WTC11 (cell line): ENCODE data around the gene KCNH6. TPM values are rescaled to one million over a fixed set of nuclear protein-coding genes. Genes with fewer than 3 reads are reported as not detected.

Experiments used
- ATAC-seq: fragments of 200-7000 bp; cut with Tn5 transposase; 2 replicates; pipeline ENCODE4 v1.10.0; 2021; ENCODE audit warnings: mild to moderate bottlenecking, moderate library complexity
- CTCF ChIA-PET: fragments of 300-600 bp; sonication (Branson Sonifier 250); formaldehyde crosslinking; loops from one replicate; lab custom pipeline; 2021; ENCODE audit warnings: antibody characterized with exemption; lab: Charles Lee
- POLR2A ChIA-PET: fragments of 350-600 bp; sonication (Branson Sonifier 250); formaldehyde crosslinking; loops from one replicate; lab custom pipeline; 2021; ENCODE audit warnings: antibody characterized with exemption; lab: Charles Lee
- DNase-seq: peaks from one replicate; pipeline ENCODE4 v3.0.0; 2021; ENCODE audit warnings: low spot score
- H3K27ac Mint-ChIP-seq: 2 replicates; pipeline ENCODE4 v1.8.0; 2021; ENCODE audit warnings: mixed read lengths
- H3K27me3 Mint-ChIP-seq: 2 replicates; pipeline ENCODE4 v1.8.0; 2021; ENCODE audit warnings: low read depth, mild to moderate bottlenecking, moderate library complexity, mixed read lengths
- H3K36me3 Mint-ChIP-seq: 2 replicates; pipeline ENCODE4 v1.8.0; 2021; ENCODE audit warnings: mixed read lengths
- H3K4me1 Mint-ChIP-seq: 2 replicates; pipeline ENCODE4 v1.8.0; 2022; ENCODE audit warnings: mixed read lengths
- H3K4me3 Mint-ChIP-seq: 2 replicates; pipeline ENCODE4 v1.8.0; 2021; ENCODE audit warnings: mild to moderate bottlenecking, moderate library complexity, mixed read lengths
- H3K9me3 Mint-ChIP-seq: 2 replicates; pipeline ENCODE4 v1.8.0; 2021; ENCODE audit warnings: mixed read lengths
- AFF4 ChIP-seq: sonication (generic); formaldehyde crosslinking; IDR thresholded peaks from 2 replicates; pipeline ENCODE4 v1.8.1; 2023; ENCODE audit warnings: mild to moderate bottlenecking, missing genetic modification reagents, borderline replicate concordance
- AR ChIP-seq: fragments of 250-450 bp; sonication (Bioruptor Pico); IDR thresholded peaks from 2 replicates; pipeline ENCODE4 v1.9.0; 2021; ENCODE audit warnings: mild to moderate bottlenecking
- ATF3 ChIP-seq: sonication (generic); formaldehyde crosslinking; conservative IDR thresholded peaks from 2 replicates; pipeline ENCODE4 v1.8.1; 2022; ENCODE audit warnings: mild to moderate bottlenecking, missing genetic modification reagents
- CBFB ChIP-seq: sonication (generic); formaldehyde crosslinking; IDR thresholded peaks from 2 replicates; pipeline ENCODE4 v1.8.1; 2022; ENCODE audit warnings: mild to moderate bottlenecking, low read depth, missing genetic modification reagents
- CDX4 ChIP-seq: fragments of 250-450 bp; sonication (Bioruptor Pico); IDR thresholded peaks from 2 replicates; pipeline ENCODE4 v1.9.0; 2021; ENCODE audit warnings: moderate library complexity, mild to moderate bottlenecking, inconsistent platforms, borderline replicate concordance
- EMX1 ChIP-seq: fragments of 250-450 bp; sonication (Bioruptor Pico); IDR thresholded peaks from 2 replicates; pipeline ENCODE4 v1.8.0; 2021; ENCODE audit warnings: mild to moderate bottlenecking
- ERG ChIP-seq: fragments of 250-450 bp; sonication (Bioruptor Pico); IDR thresholded peaks from 2 replicates; pipeline ENCODE4 v1.8.0; 2021; ENCODE audit warnings: mild to moderate bottlenecking
- HMGXB4 ChIP-seq: sonication (generic); formaldehyde crosslinking; IDR thresholded peaks from 2 replicates; pipeline ENCODE4 v1.8.1; 2023; ENCODE audit warnings: mild to moderate bottlenecking, moderate library complexity, missing genetic modification reagents
- JUN ChIP-seq: sonication (generic); formaldehyde crosslinking; IDR thresholded peaks from 2 replicates; pipeline ENCODE4 v1.8.0; 2023; ENCODE audit warnings: mild to moderate bottlenecking, missing genetic modification reagents
- MAX ChIP-seq: sonication (generic); formaldehyde crosslinking; IDR thresholded peaks from 2 replicates; pipeline ENCODE4 v1.8.0; 2022; ENCODE audit warnings: mild to moderate bottlenecking, missing genetic modification reagents
- NFE2L1 ChIP-seq: sonication (generic); formaldehyde crosslinking; IDR thresholded peaks from 2 replicates; pipeline ENCODE4 v1.8.1; 2023; ENCODE audit warnings: missing genetic modification reagents
- NFYB ChIP-seq: sonication (generic); formaldehyde crosslinking; conservative IDR thresholded peaks from 2 replicates; pipeline ENCODE4 v1.8.0; 2022; ENCODE audit warnings: low read depth, missing genetic modification reagents
- SMAD4 ChIP-seq: sonication (generic); formaldehyde crosslinking; IDR thresholded peaks from 2 replicates; pipeline ENCODE4 v1.8.0; 2022; ENCODE audit warnings: mild to moderate bottlenecking, missing genetic modification reagents
- TCF7 ChIP-seq: sonication (generic); formaldehyde crosslinking; IDR thresholded peaks from 2 replicates; pipeline ENCODE4 v1.8.0; 2022; ENCODE audit warnings: mild to moderate bottlenecking, low read depth, missing genetic modification reagents, moderate library complexity
- USF2 ChIP-seq: sonication (generic); formaldehyde crosslinking; IDR thresholded peaks from 2 replicates; pipeline ENCODE4 v1.8.1; 2023; ENCODE audit warnings: mild to moderate bottlenecking, missing genetic modification reagents, moderate library complexity
- ZBTB21 ChIP-seq: sonication (generic); formaldehyde crosslinking; IDR thresholded peaks from 2 replicates; pipeline ENCODE4 v1.8.1; 2023; ENCODE audit warnings: mild to moderate bottlenecking, missing genetic modification reagents, borderline replicate concordance
- ZNF138 ChIP-seq: sonication (generic); formaldehyde crosslinking; conservative IDR thresholded peaks from 2 replicates; pipeline ENCODE4 v1.8.1; 2022; ENCODE audit warnings: mild to moderate bottlenecking, moderate library complexity, missing genetic modification reagents
- ZNF396 ChIP-seq: fragments of 250-450 bp; sonication (Bioruptor Pico); IDR thresholded peaks from 2 replicates; pipeline ENCODE4 v1.8.0; 2021; ENCODE audit warnings: mild to moderate bottlenecking, moderate library complexity, borderline replicate concordance
- ZNF416 ChIP-seq: fragments of 250-450 bp; sonication (Bioruptor Pico); IDR thresholded peaks from 2 replicates; pipeline ENCODE4 v1.9.0; 2021; ENCODE audit warnings: mild to moderate bottlenecking, inconsistent platforms
- ZNF512 ChIP-seq: sonication (generic); formaldehyde crosslinking; IDR thresholded peaks from 2 replicates; pipeline ENCODE4 v1.8.1; 2022; ENCODE audit warnings: missing genetic modification reagents, borderline replicate concordance
- total RNA-seq: library from RNA; stranded (reverse); gene quantifications from 3 replicates; pipeline ENCODE4 v1.2.3, GENCODE V29; 2021

The KCNH6 gene
- total RNA-seq, 1 experiment from 2014 or later = 2.1 TPM

- no peaks in the 10 kb centered on the region for H3K4me1 Mint-ChIP-seq
- no peak overlapping the region for H3K4me3 Mint-ChIP-seq
- DNase-seq (no peak), ATAC-seq (no peak)
- ChIA-PET POLR2A (no interaction called here), CTCF (interaction anchor here (1.1 to 1.3 kb wide), 2 partner anchors 65 to 84 kb away, joined by 4 to 7 read pairs; no protein-coding TSS in a partner anchor)
- H3K9me3 Mint-ChIP-seq = no peaks in the 10 kb centered on the region
- H3K27ac Mint-ChIP-seq = no peak overlapping the region
- TF ChIP-seq ZNF138 (CRISPR knock-in tag) (no peak), NFYB (CRISPR knock-in tag) (no peak), CBFB (CRISPR knock-in tag) (no peak)
- no peaks in the 10 kb centered on the region for H3K27me3 Mint-ChIP-seq
- no peaks in the 10 kb centered on the region for H3K36me3 Mint-ChIP-seq
Measured at GRCh38 chr17:63491413-63491812, 31.7 kb upstream of the KCNH6 start.

- Mint-ChIP-seq H3K36me3 (no peaks in the 10 kb centered on the region), H3K27me3 (no peaks in the 10 kb centered on the region), H3K4me3 (no peak overlapping the region), H3K4me1 (no peaks in the 10 kb centered on the region), H3K9me3 (no peaks in the 10 kb centered on the region), H3K27ac (no peak overlapping the region)
- ATAC-seq (no peak), DNase-seq (no peak)
- ChIA-PET CTCF (interaction anchor here (1.0 to 1.3 kb wide), 2 partner anchors 66 to 120 kb away, joined by 3 to 7 read pairs; no protein-coding TSS in a partner anchor), POLR2A (no interaction called here)
- TF ChIP-seq HMGXB4 (CRISPR knock-in tag) = no peak
- no peak for TF ChIP-seq USF2 (CRISPR knock-in tag)
- no peak for TF ChIP-seq AFF4 (CRISPR knock-in tag)
- TF ChIP-seq ERG (CRISPR knock-in tag) = no peak
- TF ChIP-seq CDX4 (CRISPR knock-in tag) = no peak
- TF ChIP-seq ZNF416 = no peak
- no peak for TF ChIP-seq ZBTB21 (CRISPR knock-in tag)
- no peak for TF ChIP-seq ZNF396
- TF ChIP-seq ATF3 (CRISPR knock-in tag) = no peak
- no peak for TF ChIP-seq EMX1 (CRISPR knock-in tag)
- TF ChIP-seq NFE2L1 (CRISPR knock-in tag) = no peak
- TF ChIP-seq SMAD4 = no peak
- no peak for TF ChIP-seq MAX (CRISPR knock-in tag)
- TF ChIP-seq AR (CRISPR knock-in tag) = no peak
- TF ChIP-seq ZNF512 (CRISPR knock-in tag) = no peak
- no peak for TF ChIP-seq JUN (CRISPR knock-in tag)
- TF ChIP-seq NFYB (CRISPR knock-in tag) = no peak
- no peak for TF ChIP-seq TCF7 (CRISPR knock-in tag)
Measured at GRCh38 chr17:63491977-63492618, 31.1 kb upstream of the KCNH6 start.
